LHCN-M2 (cell line): ENCODE results near the gene CREB5. TPM values are rescaled to one million over a fixed set of nuclear protein-coding genes. Genes with fewer than 3 reads are reported as not detected.
A peak's percentile ranks its signal among the peaks of the same experiment; 100 is the strongest.

Experiments used
- DNase-seq: peaks from one replicate; pipeline ENCODE4 v3.0.0-alpha.2; 2012; ENCODE audit warnings: low read depth
- total RNA-seq: library from RNA; depleted of rRNA; stranded (reverse); fragments of >200 nt; gene quantifications from 2 replicates; pipeline ENCODE4 v1.2.3, GENCODE V29; 2014

Gene CREB5
- total RNA-seq, 1 experiment from 2014 or later = 9.0 TPM

GRCh38 chr7:28477041-28477442 is 64.7 kb downstream of the CREB5 start:
- no peak for DNase-seq

DNA sequence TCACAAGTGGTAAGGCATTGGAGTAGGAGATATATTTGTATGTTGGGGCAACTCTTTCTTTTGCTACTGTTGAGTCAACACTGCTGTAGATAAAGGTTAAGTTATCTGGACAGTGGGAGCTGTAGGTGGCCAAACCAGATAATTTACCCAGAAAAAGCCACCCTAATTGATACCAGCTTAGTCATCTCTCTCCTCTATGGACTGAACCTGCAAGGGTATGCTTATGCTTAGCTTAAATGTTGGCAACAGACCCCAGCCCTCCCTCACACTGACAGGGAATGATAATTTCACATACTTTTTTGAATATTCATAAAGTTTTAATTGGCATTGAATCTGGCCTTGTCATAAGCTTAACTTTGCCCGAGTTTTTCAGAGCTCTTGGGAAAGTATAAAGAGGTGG is 66.3 kb downstream of the CREB5 start:
- no peak for DNase-seq

DNA sequence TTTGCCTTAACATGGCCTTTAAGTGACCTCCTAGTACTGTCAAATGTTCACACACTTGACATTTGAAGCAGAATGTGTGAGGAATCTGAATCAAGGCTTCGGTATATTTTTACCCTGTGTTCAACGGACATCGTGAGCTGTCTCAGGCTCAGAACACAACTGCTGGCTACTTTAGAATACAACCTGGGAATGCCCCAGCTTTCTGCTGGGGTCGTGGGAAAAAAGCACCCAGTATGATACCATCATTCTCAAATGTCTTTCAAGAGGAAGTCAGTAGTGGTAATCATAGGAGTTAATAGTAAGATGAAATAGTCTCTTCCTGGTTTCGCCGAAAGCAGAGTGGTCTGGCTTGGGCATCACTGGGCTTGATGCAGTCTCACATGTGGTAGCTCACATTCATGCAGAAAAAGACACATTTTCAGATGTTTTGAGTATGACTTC is 67.2 kb downstream of the CREB5 start:
- no peak for DNase-seq

DNA sequence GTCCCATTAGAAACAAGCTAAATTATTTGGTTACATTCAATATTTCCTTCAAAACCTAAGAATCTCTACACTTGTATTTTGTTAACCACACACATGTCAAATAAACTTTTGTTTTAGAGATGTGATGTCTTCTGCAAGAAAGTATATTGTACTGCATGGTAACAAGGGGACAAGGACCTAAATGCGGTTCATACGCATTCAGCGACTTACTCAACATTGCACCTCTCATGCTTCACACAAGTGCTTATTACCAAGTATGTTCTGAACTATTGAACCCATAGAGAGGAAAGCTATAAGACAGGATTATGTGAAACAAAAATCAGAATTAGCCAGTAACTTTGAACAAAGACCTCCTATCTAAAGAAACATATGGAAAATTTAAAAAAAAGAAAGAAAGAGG is 68.3 kb downstream of the CREB5 start:
- peak; percentile 11 for DNase-seq

- peak; percentile 92 for DNase-seq
Measured at GRCh38 chr7:28481091-28481926, 69.0 kb downstream of the CREB5 start.

DNA sequence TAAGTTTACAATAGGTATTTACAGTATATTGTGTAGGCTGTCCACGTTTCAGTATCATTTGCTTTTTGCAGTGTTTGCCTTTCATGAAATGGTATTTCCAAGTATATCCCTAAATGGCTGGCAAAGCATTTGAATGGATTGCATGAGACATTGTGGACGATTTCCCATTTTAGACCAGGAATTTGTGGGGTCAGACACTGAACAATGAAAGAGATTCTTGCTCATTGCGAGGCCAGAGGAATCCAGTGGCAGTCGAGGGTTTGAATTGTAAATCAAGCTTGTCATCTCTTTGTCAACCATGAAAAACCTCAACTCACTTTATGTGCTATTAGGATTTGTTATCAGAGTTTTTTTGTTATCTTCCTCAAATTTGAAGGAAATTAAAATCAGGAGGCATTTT is 70.8 kb downstream of the CREB5 start:
- DNase-seq = peak; percentile 21

DNA sequence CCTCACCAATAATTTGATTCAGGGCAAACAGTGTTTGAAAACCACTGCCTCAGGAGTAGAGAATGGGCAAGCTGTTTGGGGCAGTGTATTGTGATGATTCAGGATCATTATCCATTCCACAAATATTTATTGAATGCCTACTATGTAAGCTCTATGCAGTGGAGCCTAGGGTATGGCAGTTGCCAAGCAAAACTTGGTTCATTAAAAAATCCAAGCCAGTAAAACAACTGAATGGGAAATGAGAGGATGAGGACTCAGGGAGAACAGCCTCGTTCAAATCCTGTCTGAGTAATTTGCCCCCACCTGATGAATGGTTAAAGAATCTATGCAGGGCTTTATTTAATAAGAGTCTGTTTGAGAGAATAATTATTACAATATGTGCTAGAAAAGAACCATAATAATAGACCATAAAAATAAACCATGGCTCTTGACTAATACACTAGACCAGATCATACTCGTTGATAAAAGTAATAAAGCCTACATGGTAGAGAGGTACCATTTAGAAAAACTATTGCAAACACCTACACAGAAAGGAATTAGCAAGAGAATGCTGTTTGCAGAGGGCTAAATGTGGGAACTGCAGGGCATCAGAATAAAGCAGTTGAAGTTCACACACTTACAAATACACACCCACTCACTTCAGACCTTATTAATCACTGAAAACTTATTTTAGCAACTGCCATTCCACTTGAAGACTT is 71.7 kb downstream of the CREB5 start:
- peak; percentile 56 for DNase-seq

DNA sequence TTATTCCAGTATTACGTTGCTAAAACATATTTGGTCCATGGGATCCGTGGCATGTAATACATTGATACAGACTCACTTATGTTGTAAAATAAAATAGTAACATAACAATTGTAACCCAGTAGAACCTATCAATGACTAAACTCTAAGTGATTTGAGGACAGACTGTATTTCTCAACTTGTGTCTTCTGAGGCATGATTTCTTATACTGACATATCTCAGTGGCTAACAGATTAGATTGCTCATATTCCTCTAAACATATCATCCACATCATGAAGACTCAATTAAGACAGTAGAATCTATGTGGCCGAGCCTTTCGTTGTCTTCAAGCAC is 72.3 kb downstream of the CREB5 start:
- peak; percentile 10 for DNase-seq

GRCh38 chr7:28487487-28487886 is 75.2 kb downstream of the CREB5 start:
- no peak for DNase-seq

DNA sequence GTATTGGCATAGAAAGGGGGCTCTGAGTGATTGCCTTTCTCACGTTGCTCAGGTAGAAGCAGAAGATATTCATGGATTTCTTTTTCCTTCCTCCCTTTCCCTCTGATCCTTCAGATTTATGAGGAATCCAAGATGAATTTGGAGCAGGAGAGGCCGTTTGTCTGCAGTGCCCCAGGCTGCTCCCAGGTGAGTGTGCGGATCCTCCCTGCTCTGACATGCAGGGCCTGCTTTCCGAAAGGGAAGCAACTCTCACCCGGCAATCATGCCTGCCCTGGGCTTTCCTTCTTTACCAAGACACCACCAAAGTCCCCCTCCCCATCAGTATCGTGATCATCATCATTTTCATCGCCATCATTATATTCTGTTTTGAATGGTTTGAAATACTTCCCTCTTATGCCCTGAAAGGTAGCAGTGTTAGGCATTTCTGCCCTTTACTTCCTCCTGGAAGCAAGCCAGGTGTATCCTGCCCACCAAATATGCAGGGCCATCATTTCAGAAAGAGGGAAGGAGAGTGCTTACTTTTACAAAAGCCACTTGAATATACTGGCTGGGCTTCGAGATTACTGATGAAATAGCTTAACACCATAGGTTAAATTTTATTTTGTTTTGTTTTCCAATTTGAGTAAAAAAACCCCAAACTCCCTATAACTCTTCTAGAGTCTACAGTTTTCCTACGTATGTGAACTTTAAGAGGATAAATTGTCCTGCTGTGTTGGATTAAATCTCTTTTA is 75.9 kb downstream of the CREB5 start:
- peak; percentile 10 for DNase-seq

DNA sequence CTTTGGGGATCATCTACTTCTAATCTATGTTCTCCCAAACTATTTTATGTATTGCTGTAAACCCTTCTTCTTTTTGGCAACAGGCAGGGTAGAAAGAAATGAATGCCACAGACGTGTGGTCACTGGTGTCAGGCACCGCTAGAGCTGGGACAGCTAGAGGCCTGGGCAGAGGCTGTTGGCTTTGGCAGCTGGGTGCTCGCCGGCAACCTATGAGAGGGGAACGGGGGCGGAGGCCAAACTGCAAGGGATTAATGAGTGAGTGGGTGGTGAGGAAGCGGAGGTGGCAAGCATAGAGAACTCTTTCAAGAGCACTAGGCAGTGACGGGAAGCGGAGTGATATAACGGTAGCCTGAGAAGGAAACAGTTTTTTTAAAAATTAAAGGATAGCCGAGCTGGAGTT is 78.5 kb downstream of the CREB5 start:
- no peak for DNase-seq

DNA sequence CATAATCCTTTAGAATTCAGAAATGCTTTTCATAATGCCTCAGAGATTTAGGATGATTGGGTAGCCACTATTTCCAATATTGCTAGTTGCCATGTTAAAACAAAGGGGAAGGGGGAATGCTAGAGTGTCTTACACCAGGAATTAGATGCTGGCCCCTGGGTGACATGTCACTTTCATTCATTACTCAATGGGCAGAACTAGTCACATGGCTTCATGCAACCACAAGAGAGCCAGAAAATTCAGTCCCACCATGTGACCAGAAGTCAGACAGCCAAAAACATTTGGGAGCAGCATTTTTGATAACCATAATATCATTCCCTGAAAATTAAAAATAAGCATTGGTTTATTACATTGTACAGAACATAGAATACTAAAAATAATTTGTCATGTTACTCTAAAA is 81.2 kb downstream of the CREB5 start:
- no peak for DNase-seq

DNA sequence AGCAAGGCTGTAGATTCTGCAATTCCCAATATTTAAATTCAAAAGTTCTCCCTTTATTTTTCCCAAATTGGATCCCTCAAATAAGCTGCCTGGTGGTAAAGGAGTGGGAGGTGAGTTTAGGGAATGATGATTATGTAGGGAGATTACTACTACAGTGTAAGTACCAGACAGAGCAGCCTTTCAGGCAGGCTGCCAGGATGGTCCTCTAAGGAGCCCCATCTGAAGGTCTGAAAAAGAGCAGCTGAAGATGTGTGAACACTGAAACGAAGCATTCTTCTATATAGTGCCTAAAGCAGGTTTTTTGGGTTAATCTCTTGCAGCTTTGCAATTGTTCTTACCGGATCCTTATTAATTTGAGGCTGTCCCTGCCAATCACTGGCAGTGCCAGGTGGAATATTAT is 84.7 kb downstream of the CREB5 start:
- no peak for DNase-seq

DNA sequence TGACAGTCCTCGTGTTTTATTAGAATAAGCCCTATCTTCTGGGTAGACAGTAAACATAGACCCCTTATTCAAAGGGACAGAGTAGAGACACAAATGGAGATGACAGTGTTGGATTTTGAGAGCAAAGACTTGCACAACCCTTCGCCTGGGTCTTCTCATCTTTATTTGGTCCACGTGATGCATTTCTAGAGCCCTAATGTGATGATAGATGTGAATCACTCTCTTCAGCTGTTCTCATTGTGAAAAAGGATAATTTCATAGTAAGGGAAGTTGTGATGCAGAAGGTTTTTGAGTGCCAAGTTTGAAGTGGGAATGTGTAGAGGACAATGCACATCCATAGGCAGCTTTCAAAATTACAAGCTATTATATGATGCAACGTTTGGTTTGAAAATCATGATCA is 86.3 kb downstream of the CREB5 start:
- DNase-seq = peak; percentile 75

- no peak for DNase-seq
Measured at GRCh38 chr7:28500138-28500537, 87.8 kb downstream of the CREB5 start.

GRCh38 chr7:28502408-28502807 is 90.1 kb downstream of the CREB5 start:
- DNase-seq = no peak

GRCh38 chr7:28503396-28503795 is 91.1 kb downstream of the CREB5 start:
- DNase-seq = peak; percentile 25

- no peak for DNase-seq
Measured at GRCh38 chr7:28505014-28505413, 92.7 kb downstream of the CREB5 start.

DNA sequence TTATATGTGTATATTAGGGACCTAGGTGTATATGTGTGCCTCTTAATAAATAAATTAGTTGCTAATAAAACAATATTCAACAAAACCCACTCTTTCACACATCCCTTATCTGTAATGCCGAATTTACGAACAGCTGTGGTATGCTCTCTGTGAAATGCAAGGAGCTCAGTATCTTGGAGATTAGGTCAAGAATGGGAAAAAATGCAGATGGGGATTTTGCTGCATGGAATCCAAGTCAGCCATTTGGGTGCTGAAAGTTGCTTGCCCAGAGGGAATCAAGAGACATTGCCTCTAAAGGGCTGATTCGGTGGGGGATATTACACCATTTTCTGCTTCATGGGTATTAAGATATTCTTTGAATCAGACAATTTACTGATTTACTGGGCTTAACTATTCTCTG is 93.5 kb downstream of the CREB5 start:
- no peak for DNase-seq

GRCh38 chr7:28507525-28508282 is 95.4 kb downstream of the CREB5 start:
- DNase-seq = peak; percentile 17

DNA sequence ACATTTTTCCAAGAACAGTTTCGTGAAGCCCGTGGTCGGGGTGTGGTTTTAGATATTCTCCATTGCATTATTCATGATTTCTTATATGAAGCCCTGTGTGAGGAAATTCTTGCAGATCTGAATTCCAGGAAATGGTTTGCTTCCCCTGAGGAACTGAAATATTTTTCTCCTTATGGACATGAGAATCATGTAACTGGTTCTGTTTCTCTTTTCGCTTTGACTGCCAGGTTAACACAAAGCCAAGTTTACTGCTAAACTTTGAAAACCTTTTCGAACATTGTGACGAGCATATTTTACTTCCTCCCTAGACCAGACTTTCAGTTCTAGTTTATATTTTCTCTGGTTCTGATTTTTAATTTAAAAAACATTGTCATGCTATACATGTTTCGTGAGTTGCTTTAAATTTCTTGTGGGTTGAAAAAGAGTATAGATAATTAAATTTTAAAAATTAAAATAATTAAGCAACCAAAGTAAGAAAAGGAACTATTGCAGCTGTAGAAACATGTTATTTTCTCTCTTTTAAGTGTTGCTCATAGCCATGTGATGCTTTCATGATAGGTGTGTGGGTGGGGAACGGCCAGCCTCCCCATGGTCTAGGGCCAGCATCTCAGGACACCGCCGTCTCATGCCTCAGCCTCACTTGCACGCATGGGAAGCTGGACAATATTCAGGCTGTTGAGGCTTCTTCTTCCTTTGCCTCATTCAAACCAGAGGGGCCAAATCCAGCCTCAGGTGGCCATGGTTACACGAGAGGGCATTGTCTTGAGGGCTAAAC is 97.1 kb downstream of the CREB5 start:
- peak; percentile 47 for DNase-seq
